RWPE2 (cell line): ENCODE data around the gene PSMB7.

Source experiments
- ATAC-seq: fragments of 200-7000 bp; cut with Tn5 transposase; 3 replicates; pipeline ENCODE4 v1.9.1; 2021; ENCODE audit warnings: low read depth
- DNase-seq: peaks from one replicate; pipeline ENCODE4 v3.0.0-alpha.2; 2020; ENCODE audit warnings: low spot score
- H3K27ac ChIP-seq: fragments of 450-650 bp; 2 replicates; pipeline ENCODE4 v1.5.1; 2017; ENCODE audit warnings: mild to moderate bottlenecking; ENCODE audit not compliant: poor library complexity, severe bottlenecking
- H3K27me3 ChIP-seq: fragments of 250-450 bp; sonication (Bioruptor Pico); 2 replicates; pipeline ENCODE4 v1.5.1; 2021; ENCODE audit warnings: mild to moderate bottlenecking, moderate library complexity; ENCODE audit not compliant: insufficient read depth, poor library complexity, severe bottlenecking
- H3K36me3 ChIP-seq: fragments of 250-450 bp; sonication (Bioruptor Pico); 2 replicates; pipeline ENCODE4 v1.5.1; 2020; ENCODE audit warnings: low read depth, mild to moderate bottlenecking, moderate library complexity
- H3K4me1 ChIP-seq: fragments of 250-450 bp; sonication (Bioruptor Pico); 2 replicates; pipeline ENCODE4 v1.5.1; 2021; ENCODE audit warnings: mild to moderate bottlenecking, moderate library complexity; ENCODE audit not compliant: insufficient read depth, poor library complexity, severe bottlenecking
- H3K4me3 ChIP-seq: fragments of 250-450 bp; sonication (Bioruptor Pico); 2 replicates; pipeline ENCODE4 v1.5.1; 2021; ENCODE audit warnings: mild to moderate bottlenecking, moderate library complexity; ENCODE audit not compliant: severe bottlenecking
- H3K9me3 ChIP-seq: fragments of 250-450 bp; sonication (Bioruptor Pico); 2 replicates; pipeline ENCODE4 v1.5.1; 2021; ENCODE audit warnings: mild to moderate bottlenecking, moderate library complexity; ENCODE audit not compliant: severe bottlenecking
- TF ChIP-seq, protein P1 (sequence below): fragments of 450-650 bp; IDR thresholded peaks from one replicate; pipeline ENCODE4 v1.5.1; 2017; ENCODE audit warnings: mild to moderate bottlenecking, moderate library complexity; ENCODE audit not compliant: poor library complexity, severe bottlenecking

The PSMB7 gene

DNA sequence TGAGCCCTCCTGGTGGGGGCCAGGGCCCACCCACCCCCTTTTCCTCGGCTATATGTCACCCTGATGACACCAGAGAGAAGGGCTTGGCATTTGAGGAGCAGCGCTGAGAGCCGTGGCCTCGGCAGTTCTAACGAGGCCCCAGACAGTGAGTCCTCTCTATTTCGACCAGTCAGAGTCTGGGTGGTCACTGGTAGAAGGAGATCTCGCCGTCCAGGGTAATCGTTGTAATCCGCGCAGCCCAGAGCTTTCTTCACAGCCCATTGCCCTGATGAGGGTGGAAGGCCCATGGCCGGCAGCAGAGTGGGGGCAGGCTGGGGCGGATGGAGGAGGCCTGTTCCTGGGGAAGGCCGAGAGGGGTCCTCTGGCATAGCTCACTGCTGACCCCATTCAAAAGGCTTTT, 70.2 kb downstream of the PSMB7 start:
- no peak for DNase-seq
- Histone ChIP-seq H3K27me3 (no peaks in the 10 kb centered on the region), H3K9me3 (no peaks in the 10 kb centered on the region), H3K27ac (no peak overlapping the region), H3K36me3 (peaks cover 73% of the 10 kb centered on the region), H3K4me3 (no peak overlapping the region), H3K4me1 (peaks cover 4% of the 10 kb centered on the region)
- TF ChIP-seq, protein P1, sequence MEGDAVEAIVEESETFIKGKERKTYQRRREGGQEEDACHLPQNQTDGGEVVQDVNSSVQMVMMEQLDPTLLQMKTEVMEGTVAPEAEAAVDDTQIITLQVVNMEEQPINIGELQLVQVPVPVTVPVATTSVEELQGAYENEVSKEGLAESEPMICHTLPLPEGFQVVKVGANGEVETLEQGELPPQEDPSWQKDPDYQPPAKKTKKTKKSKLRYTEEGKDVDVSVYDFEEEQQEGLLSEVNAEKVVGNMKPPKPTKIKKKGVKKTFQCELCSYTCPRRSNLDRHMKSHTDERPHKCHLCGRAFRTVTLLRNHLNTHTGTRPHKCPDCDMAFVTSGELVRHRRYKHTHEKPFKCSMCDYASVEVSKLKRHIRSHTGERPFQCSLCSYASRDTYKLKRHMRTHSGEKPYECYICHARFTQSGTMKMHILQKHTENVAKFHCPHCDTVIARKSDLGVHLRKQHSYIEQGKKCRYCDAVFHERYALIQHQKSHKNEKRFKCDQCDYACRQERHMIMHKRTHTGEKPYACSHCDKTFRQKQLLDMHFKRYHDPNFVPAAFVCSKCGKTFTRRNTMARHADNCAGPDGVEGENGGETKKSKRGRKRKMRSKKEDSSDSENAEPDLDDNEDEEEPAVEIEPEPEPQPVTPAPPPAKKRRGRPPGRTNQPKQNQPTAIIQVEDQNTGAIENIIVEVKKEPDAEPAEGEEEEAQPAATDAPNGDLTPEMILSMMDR = no peak
- no peak for ATAC-seq

DNA sequence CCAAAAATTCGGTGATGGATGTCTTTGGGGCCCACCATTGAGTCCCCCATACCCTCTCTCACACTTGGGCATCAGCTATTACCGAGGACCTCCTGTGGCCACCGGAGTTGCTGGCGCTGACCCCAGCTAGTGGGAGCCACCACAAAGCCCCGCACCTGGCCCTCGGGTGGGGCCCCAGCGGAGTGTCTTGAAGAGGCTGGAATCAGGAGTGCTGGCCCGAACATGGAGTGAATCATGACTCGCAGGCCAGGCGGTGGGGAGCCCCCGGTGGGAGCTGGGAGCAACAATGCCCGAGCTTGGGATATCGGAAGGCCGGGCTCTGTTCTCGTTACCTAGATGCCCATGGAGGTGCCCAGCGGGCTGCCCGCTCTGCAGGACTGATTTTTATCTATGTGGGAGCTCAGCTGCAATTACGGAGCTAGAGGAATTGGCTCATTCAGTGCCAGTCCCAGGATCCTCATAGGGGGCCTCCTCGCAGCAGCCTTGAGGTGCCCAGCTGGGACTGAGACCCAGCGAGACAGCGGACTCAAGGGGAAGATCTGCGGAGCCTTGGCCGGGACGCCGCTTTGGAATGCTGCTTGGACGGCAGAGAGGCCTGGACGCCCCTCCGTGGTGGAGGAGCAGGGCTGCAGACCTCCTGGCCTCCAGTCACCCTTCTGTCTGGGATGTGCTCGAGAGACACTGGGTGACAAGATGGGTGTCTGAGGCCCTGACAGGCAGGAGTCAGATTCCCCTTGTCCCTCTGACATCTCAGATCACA, 70.8 kb downstream of the PSMB7 start:
- Histone ChIP-seq H3K27me3 (no peaks in the 10 kb centered on the region), H3K27ac (no peak overlapping the region), H3K36me3 (peaks cover 73% of the 10 kb centered on the region), H3K9me3 (no peaks in the 10 kb centered on the region), H3K4me3 (no peak overlapping the region), H3K4me1 (peaks cover 4% of the 10 kb centered on the region)
- ATAC-seq (no peak), DNase-seq (no peak)
- TF ChIP-seq, protein P1 = no peak

DNA sequence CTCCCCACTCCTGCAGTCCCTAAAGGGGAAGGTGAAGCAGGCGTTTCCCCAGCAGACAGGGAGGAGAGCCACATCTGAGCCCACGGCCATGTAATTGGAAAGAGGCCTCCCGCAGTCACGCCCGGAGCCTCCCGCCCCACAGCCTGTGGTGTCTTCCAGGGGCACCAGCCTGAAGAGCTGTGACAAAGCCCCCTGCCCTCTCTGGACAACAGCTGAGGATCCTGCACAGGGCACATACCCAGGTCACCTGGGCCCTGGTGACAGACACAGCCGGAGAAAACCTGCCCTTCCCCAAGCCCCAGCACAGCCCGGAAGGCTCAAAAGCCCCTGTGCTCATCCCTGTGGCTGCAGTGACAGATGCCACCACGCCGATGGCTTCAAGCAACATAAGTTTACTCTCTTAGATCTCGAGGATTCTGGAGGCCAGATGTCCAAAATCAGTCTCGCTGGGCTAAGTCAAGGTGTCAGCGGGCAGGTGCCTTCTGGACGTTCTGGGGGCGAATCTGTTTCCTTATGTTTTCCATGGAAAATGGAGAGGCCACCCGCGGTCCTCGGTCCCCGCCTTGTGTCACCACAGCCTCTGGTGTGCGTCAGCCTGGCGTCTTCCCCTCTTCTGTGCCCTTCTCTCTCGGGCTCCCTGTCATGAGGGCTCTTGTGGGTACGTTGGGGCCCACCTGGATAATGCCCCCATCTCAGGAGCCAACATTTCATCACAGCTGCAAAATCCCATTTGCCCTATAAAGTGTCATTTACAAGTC, 71.5 kb downstream of the PSMB7 start:
- H3K27me3 ChIP-seq = no peaks in the 10 kb centered on the region
- peaks cover 71% of the 10 kb centered on the region for H3K36me3 ChIP-seq
- ATAC-seq (no peak), DNase-seq (no peak)
- TF ChIP-seq, protein P1 = no peak
- H3K4me3 ChIP-seq = no peak overlapping the region
- H3K9me3 ChIP-seq = no peaks in the 10 kb centered on the region
- H3K27ac ChIP-seq = peak overlapping the region; percentile 45
- H3K4me1 ChIP-seq = peaks cover 4% of the 10 kb centered on the region

DNA sequence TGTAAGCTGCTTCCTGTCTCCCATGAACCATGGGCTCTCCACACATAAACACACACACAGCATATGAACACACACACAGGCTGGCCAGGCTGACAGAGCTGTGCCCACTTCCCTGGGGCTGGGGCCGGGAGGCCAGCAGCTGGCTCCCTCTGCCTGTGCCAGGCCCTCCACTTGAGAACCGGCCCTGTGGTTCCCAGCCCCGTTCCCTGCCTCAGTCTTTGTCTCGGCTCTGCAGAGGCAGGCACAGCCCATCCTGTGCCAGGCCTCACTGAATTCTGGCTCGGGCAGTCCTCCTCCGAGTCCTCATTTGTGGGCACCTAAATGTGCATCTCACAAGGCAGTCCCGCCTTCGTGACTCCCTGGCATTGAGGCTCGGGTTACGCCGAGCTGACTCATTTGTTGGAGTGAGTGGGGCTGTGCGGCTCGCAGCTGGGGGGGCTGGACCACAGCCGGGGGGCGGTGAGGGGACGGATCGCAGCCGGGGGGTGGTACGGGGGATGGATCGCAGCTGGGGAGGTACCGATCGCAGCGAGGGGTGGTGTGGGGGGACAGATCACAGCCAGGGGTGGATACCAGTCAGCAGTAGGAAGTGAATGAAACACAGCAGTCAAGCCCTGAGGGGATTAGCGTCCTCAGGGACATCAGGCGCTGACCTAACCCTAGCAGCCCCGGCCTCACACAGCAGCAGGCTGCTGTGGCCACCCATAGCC, 72.3 kb downstream of the PSMB7 start:
- peaks cover 4% of the 10 kb centered on the region for H3K4me1 ChIP-seq
- no peak overlapping the region for H3K4me3 ChIP-seq
- DNase-seq (no peak), ATAC-seq (peak; percentile 87)
- H3K36me3 ChIP-seq = peaks cover 71% of the 10 kb centered on the region
- H3K9me3 ChIP-seq = no peaks in the 10 kb centered on the region
- peak overlapping the region; percentile 45 for H3K27ac ChIP-seq
- H3K27me3 ChIP-seq = no peaks in the 10 kb centered on the region
- TF ChIP-seq, protein P1 = no peak
